Heart left ventricle (tissue), 16 donors: ENCODE results near the gene EIF5A. TPM values are rescaled to one million over a fixed set of nuclear protein-coding genes. Genes with fewer than 3 reads are reported as not detected.

Experiments
- ATAC-seq, 4 donors: fragments of 200-7000 bp; cut with Tn5 transposase; one replicate each; pipeline ENCODE4 v1.9.1; 2020 to 2022; ENCODE audit warnings: moderate library complexity in 4 of 4, mild to moderate bottlenecking in 3 of 4, moderate number of reproducible peaks in 1 of 4
- DNase-seq, 5 donors: peaks; one replicate each; pipeline ENCODE4 v3.0.0-alpha.2; 2020
- H3K27ac ChIP-seq, 12 donors: fragments of 200-600 bp; sonication (generic) in 4 of 12; one replicate each; pipeline versions ENCODE4 v1.5.0 to v1.8.0; 2016 to 2022; ENCODE audit warnings: mild to moderate bottlenecking in 2 of 12
- H3K27me3 ChIP-seq, 9 donors: fragments of 200-600 bp; sonication (generic) in 2 of 9; one replicate each; pipeline versions ENCODE4 v1.5.1 to v1.8.0; 2016 to 2022; ENCODE audit warnings: mild to moderate bottlenecking in 3 of 9
- H3K36me3 ChIP-seq, 9 donors: fragments of 200-600 bp; sonication (generic) in 2 of 9; one replicate each; pipeline versions ENCODE4 v1.5.0 to v1.8.0; 2018 to 2022; ENCODE audit warnings: mild to moderate bottlenecking in 2 of 9
- H3K4me1 ChIP-seq, 12 donors: fragments of 200-600 bp; sonication (generic) in 4 of 12; one replicate each; pipeline versions ENCODE4 v1.5.0 to v1.8.0; 2016 to 2022; ENCODE audit warnings: mild to moderate bottlenecking in 3 of 12
- H3K4me3 ChIP-seq, 12 donors: fragments of 200-600 bp; sonication (generic) in 4 of 12; one replicate each; pipeline versions ENCODE4 v1.5.0 to v1.8.0; 2017 to 2022; ENCODE audit warnings: mild to moderate bottlenecking in 9 of 12, moderate library complexity in 4 of 12
- H3K9me3 ChIP-seq, 12 donors: fragments of 200-600 bp; sonication (generic) in 4 of 12; one replicate each; pipeline versions ENCODE4 v1.5.0 to v1.8.0; 2016 to 2022; ENCODE audit warnings: mild to moderate bottlenecking in 1 of 12
- CTCF ChIP-seq, 12 donors: fragments of 200-600 bp; sonication (generic) in 4 of 12; IDR thresholded peaks; one replicate each; pipeline versions ENCODE4 v1.5.0 to v1.8.0; 2018 to 2022; ENCODE audit warnings: antibody characterized with exemption in 12 of 12, mild to moderate bottlenecking in 5 of 12
- POLR2A ChIP-seq, 2 donors: fragments of 450-650 bp; IDR thresholded peaks; one replicate each; pipeline ENCODE4 v1.6.1; 2017; ENCODE audit warnings: antibody characterized with exemption in 2 of 2, mild to moderate bottlenecking in 2 of 2, moderate library complexity in 2 of 2
- WGBS, 4 donors: extraction: QIAGEN DNeasy Blood & Tissue Kit in 2 of 4; methylation state at CpG; one replicate each; pipeline versions ENCODE4 v1.1.5 to v1.1.7; 2013 to 2018; 5-methylcytosine and 5-hydroxymethylcytosine counted together
- intact Hi-C, 10 donors: fragments of 100-400 bp; cut with DNase I; formaldehyde crosslinking; loops; one replicate each; pipeline versions ENCODE4 v1.11.1 to v1.14.2; 2022
- polyA plus RNA-seq, 2 donors: library from polyadenylated mRNA; stranded (reverse); fragments of 200-250 nt; gene quantifications; one replicate each; pipeline ENCODE4 v1.2.3, GENCODE V29; 2013
- total RNA-seq, 9 donors: library from RNA; depleted of rRNA in 2 of 9; stranded (reverse); fragments of >200 nt in 2 of 9; fragmentation: NEBNext Ultra II Directional in 3 of 9; extraction: Animal tissue kit (Norgen Biotek cat#: 25700) in 3 of 9; gene quantifications; one replicate each; pipeline versions ENCODE4 v1.1.0 to v1.2.4, GENCODE V29; 2016 to 2023
- donor health status: ischemic (EF 13 %, LVEDD 7.1; RV severe dilation, severe dysfunction).
- donor health status: healthy with polysubstance abuse.
- donor health status: DM: no; HTN: yes; CAD: no.
- donor health status: DM: no; HTN: no; CAD: no.
- donor health status: ischemic (EF 25% LVEDD 6.9; RV normal size, moderate dysfunction).
- donor health status: ischemic (EF 25% LVEDD 5.7; RV mildly dilated, moderate dysfunction).
- donor health status: healthy.
- donor health status: DM: yes; HTN: yes; CAD: no.
- donor health status: ischemic (EF 35%, LVEDD 5.7; RV mildly dilated, moderate dysfunction).
- donor health status: nonischemic (EF 11% LVEDD 7.7; RV severe dilation, severe dysfunction).
- donor health status: DM: yes; HTN: yes; CAD: no.
- donor health status: PGD.
- donor health status: ischemic (EF 29% LVEDD 5.4; RV normal size, mild dysfunction).
- donor health status: nonischemic (EF 23%, LVEDD 6.1; RV moderate dilation, normal function).

EIF5A gene
- total and polyA plus RNA-seq, 11 donors: 120 to 934 (median 268) TPM

- Histone ChIP-seq H3K27ac (peak overlapping the region in 11 of 12 donors; percentile 90 to 99 (median 97)), H3K9me3 (no peaks in the 10 kb centered on the region), H3K36me3 (peaks cover 3 to 84% (median 79%) of the 10 kb centered on the region in 9 donors), H3K4me1 (peaks cover 7 to 59% (median 44%) of the 10 kb centered on the region in 12 donors), H3K27me3 (no peaks in the 10 kb centered on the region), H3K4me3 (peak overlapping the region; percentile 76 to 98 (median 92))
- ATAC-seq (no peak), DNase-seq (no peak)
- 46 to 50% (median 46%) methylated on average over 9 of the region's 9 CpGs for WGBS, 4 donors
- no peak for TF ChIP-seq POLR2A (IDR thresholded peaks at IDR 0.05)
- no peak for TF ChIP-seq CTCF (IDR thresholded peaks at IDR 0.05)
- intact Hi-C loops: no loop called here
Measured at GRCh38 chr17:7313890-7314718, 6.7 kb downstream of the EIF5A start.

- Histone ChIP-seq H3K4me1 (peaks cover 3 to 51% (median 36%) of the 10 kb centered on the region in 12 donors), H3K9me3 (no peaks in the 10 kb centered on the region), H3K27me3 (no peaks in the 10 kb centered on the region), H3K27ac (peak within 1 kb of the TSS; percentile 90 to 99 (median 96)), H3K4me3 (peak within 1 kb of the TSS; percentile 76 to 98 (median 92)), H3K36me3 (peaks cover 3 to 85% (median 77%) of the 10 kb centered on the region in 9 donors)
- WGBS, 4 donors: 0% methylated on average over 29 to 95 of the region's 95 CpGs
- ATAC-seq (peak; percentile 78 to 91 (median 89)), DNase-seq (peak; percentile 93 to 97 (median 94))
- intact Hi-C loops: no loop called here
- no peak for TF ChIP-seq CTCF (IDR thresholded peaks at IDR 0.05)
- peak; percentile 26 to 87 for TF ChIP-seq POLR2A (IDR thresholded peaks at IDR 0.05)
Measured at GRCh38 chr17:7314719-7315569, 7.5 kb downstream of the EIF5A start, which contains the start of gene GPS2. Gene GPS2 (minus strand): TSS chr17:7315360. CDS start chr17:7315052, 308 bp downstream.

DNA sequence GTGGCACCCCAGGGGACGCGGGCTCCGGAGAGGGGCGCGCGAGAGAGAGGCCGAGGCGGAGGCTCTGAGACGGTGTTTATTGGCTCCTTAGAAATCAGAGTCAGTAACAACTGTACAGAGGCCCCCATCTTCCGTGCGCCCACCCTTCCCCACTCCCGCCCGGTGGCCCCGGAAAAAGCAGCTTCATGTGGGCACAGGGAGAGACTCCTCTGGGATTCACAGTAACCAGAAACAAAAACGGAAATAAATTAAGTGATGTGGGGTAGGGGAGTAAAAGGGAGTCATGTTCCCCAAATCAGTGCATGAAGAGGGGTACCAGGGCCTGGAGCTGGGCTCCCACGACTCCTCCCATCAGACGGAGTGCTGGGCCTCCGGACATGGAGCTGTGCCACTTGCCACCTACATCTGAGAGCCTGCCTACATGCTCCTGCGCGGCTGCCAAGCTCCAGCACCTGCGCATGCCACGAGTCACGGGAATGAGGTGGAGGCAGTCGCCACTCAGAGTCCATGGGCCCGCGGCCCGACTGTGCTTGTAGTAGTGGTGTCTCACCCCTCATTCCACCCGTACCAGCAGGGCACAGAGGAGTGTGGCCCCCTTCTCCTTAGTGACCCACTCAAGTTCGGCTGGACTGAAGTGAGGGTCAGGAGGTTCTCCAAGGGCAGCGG, 8.3 kb downstream of the EIF5A start:
- DNase-seq (peak in 1 of 5 donors; percentile 39), ATAC-seq (peak; percentile 1 to 13 (median 2))
- 36 to 53% (median 38%) methylated on average over 21 to 30 of the region's 30 CpGs for WGBS, 4 donors
- no peak for TF ChIP-seq POLR2A (IDR thresholded peaks at IDR 0.05)
- TF ChIP-seq CTCF (IDR thresholded peaks at IDR 0.05): no peak
- Histone ChIP-seq H3K4me1 (peaks cover 3 to 44% (median 29%) of the 10 kb centered on the region in 12 donors), H3K4me3 (peak overlapping the region; percentile 76 to 98 (median 92)), H3K9me3 (no peaks in the 10 kb centered on the region), H3K27me3 (no peaks in the 10 kb centered on the region), H3K27ac (peak overlapping the region; percentile 90 to 99 (median 96)), H3K36me3 (peaks cover 3 to 85% (median 77%) of the 10 kb centered on the region in 9 donors)
- intact Hi-C loops: no loop called here
